Measurements from ENCODE around the gene CENPP. TPM values are rescaled to one million over a fixed set of nuclear protein-coding genes. Genes with fewer than 3 reads are reported as not detected.

The CENPP gene
- total RNA-seq, 1 donor from 2014 or later = 1.9 TPM

DNA sequence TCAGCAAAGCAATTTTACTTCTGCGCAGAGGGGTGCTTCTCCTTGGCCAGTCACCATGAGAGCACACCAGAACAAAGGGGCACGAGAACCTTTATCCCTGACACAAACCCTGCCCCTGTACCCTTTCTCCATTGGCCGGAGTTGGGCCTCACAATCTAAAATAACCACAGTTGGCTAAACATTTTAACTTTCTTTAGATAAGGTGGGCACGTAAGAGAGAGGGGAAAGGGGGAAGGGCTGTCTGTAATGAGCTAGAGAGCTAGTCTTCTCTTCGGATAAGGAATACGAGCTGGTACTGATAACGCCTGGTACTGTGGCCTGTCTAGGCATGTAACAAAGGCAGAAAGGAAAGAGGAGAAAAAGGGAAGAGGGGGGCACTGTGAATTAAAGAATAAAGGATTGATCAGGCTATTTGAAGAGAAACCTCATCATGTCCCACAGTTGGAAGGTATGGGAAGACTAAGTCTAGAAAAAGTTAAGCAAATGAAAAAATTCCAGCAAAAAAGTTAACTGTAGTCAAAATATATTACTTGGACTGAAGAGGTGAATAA is 30.4 kb upstream of the CENPP start:
- no peak for DNase-seq (ENCODE audit: low read depth)
- Histone ChIP-seq H3K4me3 (ENCODE audit: insufficient read depth, low read depth, low read length) (no peak overlapping the region), H2AFZ (ENCODE audit: low read depth, low read length) (no peak overlapping the region), H3K27me3 (ENCODE audit: insufficient read depth, low read length) (no peaks in the 10 kb centered on the region), H4K20me1 (ENCODE audit: insufficient read depth, low read length) (peaks cover 12% of the 10 kb centered on the region), H3K79me2 (ENCODE audit: insufficient read depth, low read length) (peaks cover 32% of the 10 kb centered on the region), H3K9me3 (ENCODE audit: insufficient read depth, low read depth, low read length) (no peaks in the 10 kb centered on the region), H3K4me1 (ENCODE audit: insufficient read depth, low read length) (peaks cover 19% of the 10 kb centered on the region), H3K4me2 (ENCODE audit: low read length) (no peak overlapping the region), H3K27ac (ENCODE audit: low read depth, low read length) (no peak overlapping the region), H3K9ac (ENCODE audit: low read length) (no peak overlapping the region), H3K36me3 (ENCODE audit: insufficient read depth, low read length) (peaks cover 28% of the 10 kb centered on the region)
- peaks cover 2% of the 10 kb centered on the region for H3K36me3 Mint-ChIP-seq (ENCODE audit: low read depth, unreplicated experiment)
- no peaks in the 10 kb centered on the region for H3K9me3 Mint-ChIP-seq (ENCODE audit: unreplicated experiment)
- peak overlapping the region; percentile 94 for H3K27ac Mint-ChIP-seq (ENCODE audit: unreplicated experiment)
- no peaks in the 10 kb centered on the region for H3K27me3 Mint-ChIP-seq (ENCODE audit: low read depth, unreplicated experiment)
- TF ChIP-seq, protein P1, sequence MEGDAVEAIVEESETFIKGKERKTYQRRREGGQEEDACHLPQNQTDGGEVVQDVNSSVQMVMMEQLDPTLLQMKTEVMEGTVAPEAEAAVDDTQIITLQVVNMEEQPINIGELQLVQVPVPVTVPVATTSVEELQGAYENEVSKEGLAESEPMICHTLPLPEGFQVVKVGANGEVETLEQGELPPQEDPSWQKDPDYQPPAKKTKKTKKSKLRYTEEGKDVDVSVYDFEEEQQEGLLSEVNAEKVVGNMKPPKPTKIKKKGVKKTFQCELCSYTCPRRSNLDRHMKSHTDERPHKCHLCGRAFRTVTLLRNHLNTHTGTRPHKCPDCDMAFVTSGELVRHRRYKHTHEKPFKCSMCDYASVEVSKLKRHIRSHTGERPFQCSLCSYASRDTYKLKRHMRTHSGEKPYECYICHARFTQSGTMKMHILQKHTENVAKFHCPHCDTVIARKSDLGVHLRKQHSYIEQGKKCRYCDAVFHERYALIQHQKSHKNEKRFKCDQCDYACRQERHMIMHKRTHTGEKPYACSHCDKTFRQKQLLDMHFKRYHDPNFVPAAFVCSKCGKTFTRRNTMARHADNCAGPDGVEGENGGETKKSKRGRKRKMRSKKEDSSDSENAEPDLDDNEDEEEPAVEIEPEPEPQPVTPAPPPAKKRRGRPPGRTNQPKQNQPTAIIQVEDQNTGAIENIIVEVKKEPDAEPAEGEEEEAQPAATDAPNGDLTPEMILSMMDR (IDR thresholded peaks at IDR 0.05; ENCODE audit: insufficient read depth, low read depth, low read length) = no peak
- no peak for TF ChIP-seq EZH2 (IDR thresholded peaks at IDR 0.05; ENCODE audit: insufficient read depth, low read length)
- H3K4me1 Mint-ChIP-seq (ENCODE audit: low read depth, unreplicated experiment) = peaks cover 25% of the 10 kb centered on the region
- FAIRE-seq = no peak
- peak overlapping the region; percentile 47 for H3K4me3 Mint-ChIP-seq (ENCODE audit: unreplicated experiment)

DNA sequence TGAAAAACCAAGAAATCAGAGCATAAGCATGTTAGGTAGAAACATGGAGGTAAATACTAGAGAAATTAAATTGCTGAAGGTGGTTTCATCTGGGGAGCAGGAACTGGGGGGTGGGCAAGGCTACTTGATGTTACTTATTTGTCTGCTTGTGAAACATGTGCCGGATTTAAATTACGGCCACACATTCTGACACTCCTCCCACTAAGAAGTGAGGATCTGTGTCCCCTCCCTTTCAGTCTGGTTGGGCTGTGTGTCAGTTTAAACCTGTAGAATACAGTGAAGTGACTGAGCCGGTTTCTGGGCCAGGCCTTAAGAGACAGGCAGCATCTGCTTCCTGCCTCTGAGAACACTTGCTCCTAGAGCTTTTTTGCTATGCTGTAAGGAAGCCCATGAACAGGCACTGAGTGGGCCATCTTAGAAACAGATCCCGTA is 29.9 kb upstream of the CENPP start:
- DNase-seq (ENCODE audit: low read depth) = no peak
- Histone ChIP-seq H3K79me2 (ENCODE audit: insufficient read depth, low read length) (peaks cover 26% of the 10 kb centered on the region), H4K20me1 (ENCODE audit: insufficient read depth, low read length) (peaks cover 12% of the 10 kb centered on the region), H3K9ac (ENCODE audit: low read length) (no peak overlapping the region), H3K36me3 (ENCODE audit: insufficient read depth, low read length) (peaks cover 31% of the 10 kb centered on the region), H3K4me2 (ENCODE audit: low read length) (no peak overlapping the region), H3K4me1 (ENCODE audit: insufficient read depth, low read length) (peaks cover 19% of the 10 kb centered on the region), H3K27ac (ENCODE audit: low read depth, low read length) (no peak overlapping the region), H3K4me3 (ENCODE audit: insufficient read depth, low read depth, low read length) (no peak overlapping the region), H2AFZ (ENCODE audit: low read depth, low read length) (no peak overlapping the region), H3K27me3 (ENCODE audit: insufficient read depth, low read length) (no peaks in the 10 kb centered on the region), H3K9me3 (ENCODE audit: insufficient read depth, low read depth, low read length) (no peaks in the 10 kb centered on the region)
- no peaks in the 10 kb centered on the region for H3K27me3 Mint-ChIP-seq (ENCODE audit: low read depth, unreplicated experiment)
- H3K4me1 Mint-ChIP-seq (ENCODE audit: low read depth, unreplicated experiment) = peaks cover 21% of the 10 kb centered on the region
- peak overlapping the region; percentile 94 for H3K27ac Mint-ChIP-seq (ENCODE audit: unreplicated experiment)
- H3K9me3 Mint-ChIP-seq (ENCODE audit: unreplicated experiment) = no peaks in the 10 kb centered on the region
- peaks cover 2% of the 10 kb centered on the region for H3K36me3 Mint-ChIP-seq (ENCODE audit: low read depth, unreplicated experiment)
- FAIRE-seq = no peak
- TF ChIP-seq EZH2 (IDR thresholded peaks at IDR 0.05; ENCODE audit: insufficient read depth, low read length) = no peak
- TF ChIP-seq, protein P1 (IDR thresholded peaks at IDR 0.05; ENCODE audit: insufficient read depth, low read depth, low read length) = no peak
- peak overlapping the region; percentile 47 for H3K4me3 Mint-ChIP-seq (ENCODE audit: unreplicated experiment)

DNA sequence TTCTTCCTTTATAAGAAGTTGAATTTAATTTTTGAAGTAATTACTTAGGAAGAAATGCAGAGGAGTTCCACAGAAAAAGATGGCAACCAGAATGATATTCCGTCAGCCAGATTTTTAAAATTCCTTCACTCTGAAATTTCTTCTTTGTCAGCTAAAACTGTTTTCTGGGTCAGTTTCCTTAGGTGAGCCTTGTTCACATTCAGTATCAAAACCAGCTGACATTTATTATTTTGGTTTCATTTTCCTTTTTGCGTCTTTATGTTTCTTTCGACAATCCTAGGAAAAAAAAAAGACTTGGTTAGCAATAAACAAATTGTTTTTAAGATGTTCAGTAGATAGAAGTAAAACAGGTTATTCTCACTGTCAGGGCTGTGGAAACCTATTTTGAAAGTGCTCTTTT is 28.1 kb upstream of the CENPP start:
- H3K27me3 Mint-ChIP-seq (ENCODE audit: low read depth, unreplicated experiment) = no peaks in the 10 kb centered on the region
- no peak overlapping the region for H3K27ac Mint-ChIP-seq (ENCODE audit: unreplicated experiment)
- no peak for TF ChIP-seq EZH2 (IDR thresholded peaks at IDR 0.05; ENCODE audit: insufficient read depth, low read length)
- TF ChIP-seq, protein P1 (IDR thresholded peaks at IDR 0.05; ENCODE audit: insufficient read depth, low read depth, low read length) = no peak
- H3K4me3 Mint-ChIP-seq (ENCODE audit: unreplicated experiment) = no peak overlapping the region
- peaks cover 11% of the 10 kb centered on the region for H3K4me1 Mint-ChIP-seq (ENCODE audit: low read depth, unreplicated experiment)
- Histone ChIP-seq H3K4me2 (ENCODE audit: low read length) (no peak overlapping the region), H3K9ac (ENCODE audit: low read length) (no peak overlapping the region), H3K79me2 (ENCODE audit: insufficient read depth, low read length) (peaks cover 9% of the 10 kb centered on the region), H2AFZ (ENCODE audit: low read depth, low read length) (no peak overlapping the region), H4K20me1 (ENCODE audit: insufficient read depth, low read length) (no peaks in the 10 kb centered on the region), H3K36me3 (ENCODE audit: insufficient read depth, low read length) (peaks cover 45% of the 10 kb centered on the region), H3K27ac (ENCODE audit: low read depth, low read length) (no peak overlapping the region), H3K4me3 (ENCODE audit: insufficient read depth, low read depth, low read length) (no peak overlapping the region), H3K4me1 (ENCODE audit: insufficient read depth, low read length) (peaks cover 8% of the 10 kb centered on the region), H3K27me3 (ENCODE audit: insufficient read depth, low read length) (no peaks in the 10 kb centered on the region), H3K9me3 (ENCODE audit: insufficient read depth, low read depth, low read length) (no peaks in the 10 kb centered on the region)
- no peaks in the 10 kb centered on the region for H3K9me3 Mint-ChIP-seq (ENCODE audit: unreplicated experiment)
- FAIRE-seq (no peak), DNase-seq (ENCODE audit: low read depth) (no peak)
- H3K36me3 Mint-ChIP-seq (ENCODE audit: low read depth, unreplicated experiment) = peaks cover 3% of the 10 kb centered on the region

Measured in astrocyte (in vitro differentiated cells and primary cell).